HG02981 (cell line): ENCODE data around the gene ZNF473.

Source experiments
- ATAC-seq: cut with Tn5 transposase; IDR thresholded peaks from one replicate; pipeline ENCODE4 v1.9.1; 2021; ENCODE audit warnings: mild to moderate bottlenecking, moderate library complexity; ENCODE audit not compliant: unreplicated experiment

The ZNF473 gene

GRCh38 chr19:50003254-50003788 is 22.5 kb upstream of the ZNF473 start:
- no peak for ATAC-seq

- ATAC-seq, result no peak
Measured at GRCh38 chr19:50003810-50004419, 21.9 kb upstream of the ZNF473 start.

- no peak for ATAC-seq
Measured at GRCh38 chr19:50005428-50005827, 20.4 kb upstream of the ZNF473 start.

- ATAC-seq, result no peak
Measured at GRCh38 chr19:50007170-50007569, 18.6 kb upstream of the ZNF473 start.

GRCh38 chr19:50007947-50008346 is 17.9 kb upstream of the ZNF473 start:
- no peak for ATAC-seq

- no peak for ATAC-seq
Measured at GRCh38 chr19:50008532-50008931, 17.3 kb upstream of the ZNF473 start.

GRCh38 chr19:50016225-50016807 is 9.5 kb upstream of the ZNF473 start:
- ATAC-seq, result no peak

GRCh38 chr19:50020481-50020880 is 5.3 kb upstream of the ZNF473 start:
- no peak for ATAC-seq

GRCh38 chr19:50022823-50023222 is 3.0 kb upstream of the ZNF473 start:
- ATAC-seq, result no peak

- no peak for ATAC-seq
Measured at GRCh38 chr19:50024719-50025021, 1.1 kb upstream of the ZNF473 start.

GRCh38 chr19:50025022-50025793 is 597 bp upstream of the ZNF473 start, which contains the start of gene VRK3:
TSS of gene VRK3 (minus strand) at chr19:50025372. CDS start at chr19:50016162, 9,210 bp downstream.
- peak; percentile 71 for ATAC-seq

- ATAC-seq, result no peak
Measured at GRCh38 chr19:50026550-50026906, 723 bp downstream of the ZNF473 start.

- ATAC-seq, result no peak
Measured at GRCh38 chr19:50030225-50030624, 4.4 kb downstream of the ZNF473 start.

GRCh38 chr19:50030937-50031336 is 5.1 kb downstream of the ZNF473 start:
- no peak for ATAC-seq

- no peak for ATAC-seq
Measured at GRCh38 chr19:50036908-50037307, 11.1 kb downstream of the ZNF473 start.

GRCh38 chr19:50039968-50040367 is 14.2 kb downstream of the ZNF473 start:
- no peak for ATAC-seq

GRCh38 chr19:50040967-50041366 is 15.2 kb downstream of the ZNF473 start:
- ATAC-seq, result no peak

GRCh38 chr19:50042363-50043024 is 16.7 kb downstream of the ZNF473 start:
- no peak for ATAC-seq

GRCh38 chr19:50043967-50044366 is 18.2 kb downstream of the ZNF473 start:
- no peak for ATAC-seq

- no peak for ATAC-seq
Measured at GRCh38 chr19:50044922-50045321, 19.1 kb downstream of the ZNF473 start.

- ATAC-seq, result no peak
Measured at GRCh38 chr19:50046649-50047503, 21.1 kb downstream of the ZNF473 start.
